GM23248 (cell line): Measurements from ENCODE around the gene NFATC3.

Source experiments
- EZH2 ChIP-seq: fragments of 200-600 bp; sonication (generic); IDR thresholded peaks from 2 replicates; pipeline ENCODE4 v1.6.1; 2018; ENCODE audit warnings: antibody characterized with exemption, mild to moderate bottlenecking; ENCODE audit not compliant: insufficient read depth, poor library complexity, severe bottlenecking
- EZH2phosphoT487 ChIP-seq: fragments of 200-600 bp; sonication (generic); IDR thresholded peaks from 2 replicates; pipeline ENCODE4 v1.6.1; 2018; ENCODE audit warnings: antibody characterized with exemption, moderate library complexity, mild to moderate bottlenecking, low read depth; ENCODE audit not compliant: insufficient read depth

GRCh38 chr16:68231384-68232136 is 146.4 kb downstream of the NFATC3 start:
- TF ChIP-seq EZH2, result no peak
- no peak for TF ChIP-seq EZH2phosphoT487
